K562 (cell line): Measurements from ENCODE around the gene REX1BD. TPM values are rescaled to one million over a fixed set of nuclear protein-coding genes. Genes with fewer than 3 reads are reported as not detected.

Experiments used
- CBX5 ChIP-seq: IDR thresholded peaks from 2 replicates; pipeline ENCODE4 v1.6.1; 2014; ENCODE audit warnings: low read depth, borderline replicate concordance
- CREB1 ChIP-seq, 2 experiments: sonication (generic) in 1 of 2; formaldehyde crosslinking in 1 of 2; IDR thresholded peaks; 2 replicates each; pipeline versions ENCODE4 v1.6.1 to v1.8.0; 2012 to 2022; ENCODE audit warnings: inconsistent platforms in 1 of 2, mild to moderate bottlenecking in 1 of 2, missing genetic modification reagents in 1 of 2, moderate library complexity in 1 of 2
- HDAC3 ChIP-seq: fragments of 450-650 bp; IDR thresholded peaks from 2 replicates; pipeline ENCODE4 v1.6.1; 2018; ENCODE audit warnings: borderline replicate concordance, mild to moderate bottlenecking, moderate library complexity; ENCODE audit not compliant: partially characterized antibody
- HSF4 ChIP-seq: fragments of 250-450 bp; sonication (Bioruptor Pico); IDR thresholded peaks from 2 replicates; pipeline ENCODE4 v2.1.2; 2022; ENCODE audit warnings: mild to moderate bottlenecking, moderate library complexity, borderline replicate concordance
- SRSF1 ChIP-seq: fragments of 200-400 bp; formaldehyde crosslinking; IDR thresholded peaks from 2 replicates; pipeline ENCODE4 v1.6.1; 2017; ENCODE audit warnings: mild to moderate bottlenecking, low read depth, low read length, moderate library complexity
- SRSF7 ChIP-seq: fragments of 200-400 bp; formaldehyde crosslinking; optimal IDR thresholded peaks from 2 replicates; pipeline ENCODE3; 2017; ENCODE audit warnings: mild to moderate bottlenecking, low read depth, low read length
- U2AF1 ChIP-seq: fragments of 200-400 bp; formaldehyde crosslinking; optimal IDR thresholded peaks from 2 replicates; pipeline ENCODE3; 2017; ENCODE audit warnings: mild to moderate bottlenecking, low read depth, low read length, moderate library complexity
- ZNF224 ChIP-seq: sonication (generic); formaldehyde crosslinking; IDR thresholded peaks from 2 replicates; pipeline ENCODE4 v1.8.0; 2022; ENCODE audit warnings: mild to moderate bottlenecking, missing genetic modification reagents
- ZNF589 ChIP-seq: fragments of 200-800 bp; sonication (Bioruptor generic); IDR thresholded peaks from 2 replicates; pipeline ENCODE4 v1.6.1; 2016; ENCODE audit warnings: low read depth, missing genetic modification characterization, missing compliant biosample characterization
- polyA plus RNA-seq, 8 experiments: library from polyadenylated mRNA; depleted of rRNA in 4 of 8; stranded (reverse) in 5 of 8; unstranded in 3 of 8; fragments of >200 nt; fragmentation: Nextera tagmentation in 2 of 8; fragmentation: Illumina TruSeq in 1 of 8; extraction: Ambion mirVana in 2 of 8; extraction: Trizol in 1 of 8; gene quantifications; 2 replicates each; pipeline versions ENCODE4 v1.2.1 to v1.2.3, GENCODE V29; 2011 to 2014; ENCODE audit warnings: inconsistent platforms in 1 of 8, missing spikeins in 1 of 8
- total RNA-seq, 7 experiments: library from RNA; depleted of rRNA in 6 of 7; stranded (reverse); fragments of >200 nt in 6 of 7; fragmentation: Illumina TruSeq in 2 of 7; extraction: Trizol in 2 of 7; gene quantifications; 2 replicates each; pipeline versions ENCODE4 v1.2.1 to v1.2.3, GENCODE V29; 2011 to 2021; ENCODE audit warnings: low replicate concordance in 1 of 7
- TF ChIP-seq, protein P1 (sequence below): fragments of 450-650 bp; formaldehyde crosslinking; IDR thresholded peaks from 2 replicates; pipeline ENCODE4 v1.4.0; 2020; ENCODE audit warnings: mild to moderate bottlenecking, moderate library complexity
- TF ChIP-seq, protein P2 (sequence below): sonication (generic); formaldehyde crosslinking; IDR thresholded peaks from 2 replicates; pipeline ENCODE4 v1.8.1; 2023; ENCODE audit warnings: mild to moderate bottlenecking, missing genetic modification reagents
- TF ChIP-seq, protein P3 (sequence below): sonication (generic); formaldehyde crosslinking; IDR thresholded peaks from 2 replicates; pipeline ENCODE4 v1.8.0; 2022; ENCODE audit warnings: mild to moderate bottlenecking, missing genetic modification reagents

The REX1BD gene
- total and polyA plus RNA-seq, 9 of the 15 experiments (the other 6 are each of a cell fraction or from before 2014, with no cell fraction given), result 1.9 to 136 (median 13.8) TPM

DNA sequence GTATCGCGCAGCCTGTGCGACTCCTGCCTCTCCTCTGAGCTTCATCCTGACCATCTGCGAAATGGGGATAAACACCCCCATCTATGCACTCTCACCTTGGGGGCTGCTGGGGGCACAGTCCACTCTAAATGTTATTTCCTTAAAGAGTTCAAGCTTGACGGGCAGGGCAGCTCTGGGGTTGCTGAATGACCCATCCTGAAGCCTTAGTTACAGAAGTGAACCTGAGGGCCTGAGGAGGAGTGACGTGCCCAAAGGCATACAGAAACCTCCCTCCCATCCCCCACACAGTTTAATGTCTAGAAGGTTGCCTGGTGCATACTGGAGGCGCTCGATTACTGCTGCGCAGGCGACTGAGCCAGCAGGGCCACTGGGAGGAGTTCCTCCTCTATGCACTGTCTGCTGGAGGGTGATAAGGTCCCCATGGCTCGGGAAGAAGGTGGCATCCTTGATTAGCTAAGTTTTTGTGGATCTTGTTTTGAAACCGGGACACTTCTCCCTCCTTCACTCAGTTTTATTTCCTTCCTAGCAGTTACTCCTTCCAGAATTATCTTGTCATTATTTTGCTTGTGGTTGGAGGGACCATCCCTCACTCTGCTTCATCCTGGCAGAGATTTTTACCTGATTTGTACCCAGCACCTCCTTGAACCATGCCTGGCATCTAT, 44.7 kb upstream of the REX1BD start (continued):
- TF ChIP-seq CBX5, result no peak
- TF ChIP-seq, protein P1, sequence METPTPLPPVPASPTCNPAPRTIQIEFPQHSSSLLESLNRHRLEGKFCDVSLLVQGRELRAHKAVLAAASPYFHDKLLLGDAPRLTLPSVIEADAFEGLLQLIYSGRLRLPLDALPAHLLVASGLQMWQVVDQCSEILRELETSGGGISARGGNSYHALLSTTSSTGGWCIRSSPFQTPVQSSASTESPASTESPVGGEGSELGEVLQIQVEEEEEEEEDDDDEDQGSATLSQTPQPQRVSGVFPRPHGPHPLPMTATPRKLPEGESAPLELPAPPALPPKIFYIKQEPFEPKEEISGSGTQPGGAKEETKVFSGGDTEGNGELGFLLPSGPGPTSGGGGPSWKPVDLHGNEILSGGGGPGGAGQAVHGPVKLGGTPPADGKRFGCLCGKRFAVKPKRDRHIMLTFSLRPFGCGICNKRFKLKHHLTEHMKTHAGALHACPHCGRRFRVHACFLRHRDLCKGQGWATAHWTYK (CRISPR knock-in tag), result no peak
- TF ChIP-seq ZNF224 (CRISPR knock-in tag), result no peak
- TF ChIP-seq, protein P2, sequence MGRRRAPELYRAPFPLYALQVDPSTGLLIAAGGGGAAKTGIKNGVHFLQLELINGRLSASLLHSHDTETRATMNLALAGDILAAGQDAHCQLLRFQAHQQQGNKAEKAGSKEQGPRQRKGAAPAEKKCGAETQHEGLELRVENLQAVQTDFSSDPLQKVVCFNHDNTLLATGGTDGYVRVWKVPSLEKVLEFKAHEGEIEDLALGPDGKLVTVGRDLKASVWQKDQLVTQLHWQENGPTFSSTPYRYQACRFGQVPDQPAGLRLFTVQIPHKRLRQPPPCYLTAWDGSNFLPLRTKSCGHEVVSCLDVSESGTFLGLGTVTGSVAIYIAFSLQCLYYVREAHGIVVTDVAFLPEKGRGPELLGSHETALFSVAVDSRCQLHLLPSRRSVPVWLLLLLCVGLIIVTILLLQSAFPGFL, result no peak
- TF ChIP-seq SRSF1, result no peak
- no peak for TF ChIP-seq HSF4 (CRISPR knock-in tag)
- peak; percentile 75 for TF ChIP-seq CREB1 (IDR thresholded peaks at IDR 0.05)
- TF ChIP-seq CREB1 (CRISPR knock-in tag; IDR thresholded peaks at IDR 0.05), result peak; percentile 73
- TF ChIP-seq U2AF1, result no peak
- no peak; the same call in 1 of the 2 replicates for TF ChIP-seq ZNF589 (CRISPR knock-in tag)
- peak; percentile 94 for TF ChIP-seq HDAC3
- TF ChIP-seq, protein P3, sequence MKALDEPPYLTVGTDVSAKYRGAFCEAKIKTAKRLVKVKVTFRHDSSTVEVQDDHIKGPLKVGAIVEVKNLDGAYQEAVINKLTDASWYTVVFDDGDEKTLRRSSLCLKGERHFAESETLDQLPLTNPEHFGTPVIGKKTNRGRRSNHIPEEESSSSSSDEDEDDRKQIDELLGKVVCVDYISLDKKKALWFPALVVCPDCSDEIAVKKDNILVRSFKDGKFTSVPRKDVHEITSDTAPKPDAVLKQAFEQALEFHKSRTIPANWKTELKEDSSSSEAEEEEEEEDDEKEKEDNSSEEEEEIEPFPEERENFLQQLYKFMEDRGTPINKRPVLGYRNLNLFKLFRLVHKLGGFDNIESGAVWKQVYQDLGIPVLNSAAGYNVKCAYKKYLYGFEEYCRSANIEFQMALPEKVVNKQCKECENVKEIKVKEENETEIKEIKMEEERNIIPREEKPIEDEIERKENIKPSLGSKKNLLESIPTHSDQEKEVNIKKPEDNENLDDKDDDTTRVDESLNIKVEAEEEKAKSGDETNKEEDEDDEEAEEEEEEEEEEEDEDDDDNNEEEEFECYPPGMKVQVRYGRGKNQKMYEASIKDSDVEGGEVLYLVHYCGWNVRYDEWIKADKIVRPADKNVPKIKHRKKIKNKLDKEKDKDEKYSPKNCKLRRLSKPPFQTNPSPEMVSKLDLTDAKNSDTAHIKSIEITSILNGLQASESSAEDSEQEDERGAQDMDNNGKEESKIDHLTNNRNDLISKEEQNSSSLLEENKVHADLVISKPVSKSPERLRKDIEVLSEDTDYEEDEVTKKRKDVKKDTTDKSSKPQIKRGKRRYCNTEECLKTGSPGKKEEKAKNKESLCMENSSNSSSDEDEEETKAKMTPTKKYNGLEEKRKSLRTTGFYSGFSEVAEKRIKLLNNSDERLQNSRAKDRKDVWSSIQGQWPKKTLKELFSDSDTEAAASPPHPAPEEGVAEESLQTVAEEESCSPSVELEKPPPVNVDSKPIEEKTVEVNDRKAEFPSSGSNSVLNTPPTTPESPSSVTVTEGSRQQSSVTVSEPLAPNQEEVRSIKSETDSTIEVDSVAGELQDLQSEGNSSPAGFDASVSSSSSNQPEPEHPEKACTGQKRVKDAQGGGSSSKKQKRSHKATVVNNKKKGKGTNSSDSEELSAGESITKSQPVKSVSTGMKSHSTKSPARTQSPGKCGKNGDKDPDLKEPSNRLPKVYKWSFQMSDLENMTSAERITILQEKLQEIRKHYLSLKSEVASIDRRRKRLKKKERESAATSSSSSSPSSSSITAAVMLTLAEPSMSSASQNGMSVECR (CRISPR knock-in tag), result peak; percentile 36; the same call in 1 of the 2 replicates
- TF ChIP-seq SRSF7, result no peak
